K562 (cell line): ENCODE measurements around the gene XRCC5. TPM values are rescaled to one million over a fixed set of nuclear protein-coding genes. Genes with fewer than 3 reads are reported as not detected.

ENCODE experiments used
- ATAC-seq: fragments of 200-7000 bp; cut with Tn5 transposase; 3 replicates; pipeline ENCODE4 v1.9.1; 2020; ENCODE audit warnings: moderate library complexity
- BruUV-seq: library from RNA; stranded (reverse); fragments of 400-500 nt; replicated peaks from 2 replicates; lab custom pipeline; 2021; lab: Mats Ljungman, UMichigan
- CTCF ChIA-PET: fragments of 300-600 bp; formaldehyde crosslinking; extraction: SDS; loops from one replicate; lab custom pipeline; 2021; ENCODE audit warnings: low intra/inter-chr PET ratio; lab: Yijun Ruan, JAX
- POLR2A ChIA-PET: fragments of 300-600, 350-650 bp; sonication (Branson Sonifier 250); formaldehyde crosslinking; extraction: SDS; loops from one replicate; lab custom pipeline; 2021; ENCODE audit warnings: antibody characterized with exemption, inconsistent platforms; lab: Yijun Ruan, JAX
- DNase-seq, 4 experiments: peaks; one replicate each; pipeline versions ENCODE4 v3.0.0 to v3.0.0-alpha.2; 2011 to 2018; ENCODE audit warnings: low spot score in 3 of 4, mixed read lengths in 3 of 4; ENCODE audit errors: extremely low read depth in 1 of 4
- FAIRE-seq: peaks from 2 replicates; lab custom pipeline; 2011; peaks lifted over from hg19 to GRCh38; lab: Jason Lieb, UNC
- H2AFZ ChIP-seq: 2 replicates; pipeline ENCODE4 v1.6.0; 2011; ENCODE audit warnings: low read depth, low read length, control low read depth, inconsistent platforms
- H3K27ac ChIP-seq: fragments of 200-600 bp; 3 replicates; pipeline ENCODE4 v1.8.0; 2011; ENCODE audit warnings: low read depth, mild to moderate bottlenecking, control low read depth, inconsistent platforms, low read length, moderate library complexity, mixed read lengths; ENCODE audit errors: extremely low read depth
- H3K27me3 ChIP-seq, 2 experiments: fragments of 300-600 bp in 1 of 2; 2 replicates in 1 of 2; 3 replicates in 1 of 2; pipeline versions ENCODE4 v1.6.0 to v1.8.0; 2011; ENCODE audit warnings: inconsistent platforms in 2 of 2, low read length in 2 of 2, mild to moderate bottlenecking in 1 of 2, mixed read lengths in 1 of 2, moderate library complexity in 1 of 2; ENCODE audit not compliant: control insufficient read depth in 2 of 2, insufficient read depth in 2 of 2
- H3K36me3 ChIP-seq: fragments of 300-600 bp; 3 replicates; pipeline ENCODE4 v1.8.0; 2011; ENCODE audit warnings: mild to moderate bottlenecking, low read length, inconsistent platforms; ENCODE audit not compliant: control insufficient read depth, insufficient read depth
- H3K4me1 ChIP-seq, 2 experiments: fragments of 200-600 bp in 1 of 2; replicated peaks in 1 of 2; 2 replicates in 1 of 2; 3 replicates in 1 of 2; pipeline versions ENCODE4 v1.5.1 to v1.8.0; 2011; ENCODE audit warnings: inconsistent platforms in 2 of 2, low read length in 2 of 2, mild to moderate bottlenecking in 1 of 2, mixed read lengths in 1 of 2, moderate library complexity in 1 of 2; ENCODE audit not compliant: control insufficient read depth in 2 of 2, insufficient read depth in 2 of 2
- H3K4me2 ChIP-seq: 2 replicates; pipeline ENCODE4 v1.6.1; 2011; ENCODE audit warnings: low read length, control low read depth, inconsistent platforms, mixed read lengths; ENCODE audit not compliant: insufficient read depth
- H3K4me3 ChIP-seq: fragments of 200-600 bp; sonication (generic), shearing (Covaris generic); 2 replicates; pipeline ENCODE4 v1.5.1; 2016; ENCODE audit warnings: control low read depth, inconsistent platforms
- H3K79me2 ChIP-seq: fragments of 200-600 bp; 3 replicates; pipeline ENCODE4 v1.8.0; 2011; ENCODE audit warnings: low read length, inconsistent platforms; ENCODE audit not compliant: control insufficient read depth, insufficient read depth
- H3K9ac ChIP-seq, 2 experiments: 2 replicates each; pipeline versions ENCODE4 v1.6.0 to v1.6.1; 2011; ENCODE audit warnings: low read depth in 2 of 2, low read length in 2 of 2, control low read depth in 1 of 2, inconsistent platforms in 1 of 2, mild to moderate bottlenecking in 1 of 2, mixed read lengths in 1 of 2; ENCODE audit not compliant: insufficient read depth in 1 of 2
- H3K9me1 ChIP-seq: one replicate; pipeline ENCODE4 v1.6.0; 2011; ENCODE audit warnings: inconsistent platforms, mild to moderate bottlenecking, low read length, moderate library complexity; ENCODE audit not compliant: control insufficient read depth, insufficient read depth
- H3K9me3 ChIP-seq: replicated peaks from 2 replicates; pipeline ENCODE4 v1.5.1; 2011; ENCODE audit warnings: low read depth, low read length, inconsistent platforms; ENCODE audit not compliant: control insufficient read depth, insufficient read depth
- H4K20me1 ChIP-seq: replicated peaks from 2 replicates; pipeline ENCODE4 v1.6.1; 2011; ENCODE audit warnings: low read length, inconsistent platforms, mixed read lengths; ENCODE audit not compliant: control insufficient read depth, insufficient read depth
- BRF1 ChIP-seq: IDR thresholded peaks from 3 replicates; pipeline ENCODE4 v1.6.1; 2011; ENCODE audit warnings: borderline replicate concordance, mild to moderate bottlenecking; ENCODE audit not compliant: insufficient read length; ENCODE audit errors: extremely low read depth
- FOXA3 ChIP-seq, 2 experiments: fragments of 450-650 bp in 1 of 2; sonication (generic) in 1 of 2; formaldehyde crosslinking; IDR thresholded peaks in 1 of 2; conservative IDR thresholded peaks in 1 of 2; 2 replicates each; pipeline versions ENCODE4 v1.4.0 to v1.8.0; 2020 to 2022; ENCODE audit warnings: mild to moderate bottlenecking in 2 of 2, missing genetic modification reagents in 1 of 2
- HNRNPH1 ChIP-seq: fragments of 200-400 bp; formaldehyde crosslinking; optimal IDR thresholded peaks from 2 replicates; pipeline ENCODE3; 2017; ENCODE audit warnings: low read depth, mild to moderate bottlenecking, low read length, moderate library complexity
- HNRNPLL ChIP-seq: fragments of 200-400 bp; formaldehyde crosslinking; IDR thresholded peaks from 2 replicates; pipeline ENCODE4 v1.6.1; 2017; ENCODE audit warnings: low read length, low read depth, mild to moderate bottlenecking; ENCODE audit not compliant: poor library complexity, severe bottlenecking
- KLF13 ChIP-seq: fragments of 450-650 bp; IDR thresholded peaks from 2 replicates; pipeline ENCODE4 v1.6.1; 2016; ENCODE audit warnings: missing genetic modification characterization, low read depth, mild to moderate bottlenecking, missing compliant biosample characterization, moderate library complexity, borderline replicate concordance
- MYBL2 ChIP-seq, 2 experiments: fragments of 450-650 bp in 1 of 2; sonication (generic) in 1 of 2; formaldehyde crosslinking in 1 of 2; IDR thresholded peaks; 2 replicates each; pipeline versions ENCODE4 v1.6.1 to v1.8.1; 2017 to 2022; ENCODE audit warnings: borderline replicate concordance in 1 of 2, inconsistent platforms in 1 of 2, low read depth in 1 of 2, mild to moderate bottlenecking in 1 of 2, missing genetic modification reagents in 1 of 2, moderate library complexity in 1 of 2
- NR1H2 ChIP-seq: sonication (generic); formaldehyde crosslinking; IDR thresholded peaks from 2 replicates; pipeline ENCODE4 v1.4.0; 2020; ENCODE audit warnings: mild to moderate bottlenecking, missing genetic modification reagents
- PHF8 ChIP-seq: fragments of 200-600 bp; sonication (generic); IDR thresholded peaks from 2 replicates; pipeline ENCODE4 v1.6.1; 2012; ENCODE audit warnings: mixed run types, mild to moderate bottlenecking, inconsistent platforms, low read length, moderate library complexity, borderline replicate concordance
- PPARD ChIP-seq: fragments of 250-450 bp; sonication (Bioruptor Pico); IDR thresholded peaks from 2 replicates; pipeline ENCODE4 v1.8.0; 2022; ENCODE audit warnings: inconsistent platforms, mild to moderate bottlenecking, moderate library complexity
- PURB ChIP-seq: sonication (generic); formaldehyde crosslinking; IDR thresholded peaks from 2 replicates; pipeline ENCODE4 v1.9.0; 2021; ENCODE audit warnings: low read depth, mild to moderate bottlenecking, missing genetic modification reagents
- RNF2 ChIP-seq: sonication (generic); IDR thresholded peaks from 2 replicates; pipeline ENCODE4 v1.6.1; 2016
- RUNX1 ChIP-seq: sonication (generic); IDR thresholded peaks from 2 replicates; pipeline ENCODE4 v1.6.1; 2016; ENCODE audit warnings: antibody characterized with exemption, low read depth
- SMAD4 ChIP-seq: fragments of 250-450 bp; sonication (Bioruptor Pico); conservative IDR thresholded peaks from 2 replicates; pipeline ENCODE4 v1.8.0; 2021; ENCODE audit warnings: inconsistent platforms, mild to moderate bottlenecking, moderate library complexity
- ZNF3 ChIP-seq: fragments of 250-450 bp; sonication (Bioruptor Pico); IDR thresholded peaks from 2 replicates; pipeline ENCODE4 v1.5.0; 2021; ENCODE audit warnings: mild to moderate bottlenecking, moderate library complexity
- WGBS: fragments of 100-300 bp; shearing (Covaris generic); methylation state at CpG from one replicate; pipeline ENCODE4 v1.1.6; 2016; ENCODE audit warnings: low coverage, mixed read lengths; ENCODE audit not compliant: insufficient coverage; ENCODE audit errors: missing lambda C conversion rate; 5-methylcytosine and 5-hydroxymethylcytosine counted together
- in situ Hi-C: fragments of 300-500 bp; cut with MboI; formaldehyde crosslinking; loops from 4 replicates; pipeline ENCODE4 v1.15.0; 2018; ENCODE audit warnings: inconsistent platforms, mixed read lengths
- intact Hi-C: fragments of 100-400 bp; cut with micrococcal nuclease; formaldehyde crosslinking; loops from 2 replicates; pipeline ENCODE4 v1.14.2; 2022
- polyA plus RNA-seq, 8 experiments: library from polyadenylated mRNA; depleted of rRNA in 4 of 8; stranded (reverse) in 5 of 8; unstranded in 3 of 8; fragments of >200 nt; fragmentation: Nextera tagmentation in 2 of 8; fragmentation: Illumina TruSeq in 1 of 8; extraction: Ambion mirVana in 2 of 8; extraction: Trizol in 1 of 8; gene quantifications; 2 replicates each; pipeline versions ENCODE4 v1.2.1 to v1.2.3, GENCODE V29; 2011 to 2014; ENCODE audit warnings: inconsistent platforms in 1 of 8, missing spikeins in 1 of 8
- total RNA-seq, 7 experiments: library from RNA; depleted of rRNA in 6 of 7; stranded (reverse); fragments of >200 nt in 6 of 7; fragmentation: Illumina TruSeq in 2 of 7; extraction: Trizol in 2 of 7; gene quantifications; 2 replicates each; pipeline versions ENCODE4 v1.2.1 to v1.2.3, GENCODE V29; 2011 to 2021; ENCODE audit warnings: low replicate concordance in 1 of 7
- TF ChIP-seq, protein P1 (sequence below): fragments of 450-650 bp; formaldehyde crosslinking; IDR thresholded peaks from 2 replicates; pipeline ENCODE4 v1.4.0; 2022; ENCODE audit warnings: missing genetic modification characterization
- TF ChIP-seq, protein P2 (sequence below): IDR thresholded peaks from 2 replicates; pipeline ENCODE4 v1.6.1; 2011; ENCODE audit warnings: borderline replicate concordance, low read depth, mild to moderate bottlenecking, moderate library complexity, low read length; ENCODE audit not compliant: insufficient read depth, poor library complexity, severe bottlenecking

The XRCC5 gene
- total and polyA plus RNA-seq, 9 of the 15 experiments (the other 6 are each of a cell fraction or from before 2014, with no cell fraction given), result 168 to 551 (median 297) TPM

DNA sequence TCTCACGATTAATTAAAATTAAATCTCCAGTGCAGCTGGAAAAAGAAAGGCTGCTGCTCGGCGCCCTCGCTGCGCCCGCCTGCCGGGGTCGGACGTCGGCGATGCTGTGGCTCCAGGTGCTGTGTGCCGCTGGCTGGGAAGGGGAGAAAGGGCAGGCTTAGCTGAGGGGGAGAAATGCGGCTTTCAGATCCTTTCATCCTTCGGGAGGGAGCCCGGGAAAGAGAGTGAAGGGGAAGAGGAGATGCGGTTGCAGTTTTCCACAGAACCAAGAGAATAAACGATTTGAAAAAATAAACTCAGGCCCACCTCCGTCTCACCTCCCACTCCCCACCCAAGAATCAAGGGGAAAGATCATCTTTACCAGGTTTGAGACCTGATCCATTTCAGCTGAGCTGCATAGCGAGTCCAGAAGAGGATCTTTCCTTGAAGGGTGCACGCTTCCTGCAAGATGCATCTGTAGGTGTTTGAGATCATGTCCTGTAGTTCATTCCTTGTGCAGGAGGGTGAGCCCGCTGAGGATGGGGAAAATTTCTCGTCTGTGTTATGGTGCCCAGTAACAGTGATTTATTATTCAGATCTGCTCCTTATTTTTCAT lies 26.9 kb upstream of the XRCC5 start (continued):
- no peak for TF ChIP-seq PPARD (CRISPR knock-in tag)
- TF ChIP-seq PURB (CRISPR knock-in tag), result no peak
- TF ChIP-seq HNRNPH1, result no peak
- no peak for TF ChIP-seq RUNX1
- TF ChIP-seq PHF8, result no peak
- TF ChIP-seq SMAD4 (CRISPR knock-in tag), result no peak

DNA sequence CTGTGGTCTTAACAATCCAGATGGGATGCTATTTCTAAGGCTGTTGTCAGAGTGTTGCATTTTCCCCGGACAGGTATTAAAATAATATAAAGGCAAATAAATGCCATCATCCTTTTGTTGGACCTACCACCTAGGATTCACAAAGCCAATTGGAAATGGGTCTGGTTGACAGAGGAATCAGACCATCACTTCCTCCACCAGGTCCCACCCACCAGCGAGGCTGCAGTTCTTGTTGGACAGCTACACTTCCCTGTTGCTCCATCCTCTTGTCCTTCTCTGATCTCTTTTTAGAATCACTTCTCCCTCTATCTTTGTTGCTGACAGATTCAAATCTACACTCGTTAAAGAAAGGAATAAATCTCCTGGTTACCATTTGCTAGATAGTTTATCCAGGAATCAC lies 26.3 kb upstream of the XRCC5 start:
- POLR2A ChIA-PET, result no interaction called here

More for the DNA sequence above, 26.3 kb upstream of the XRCC5 start:
- no TSS peak for BruUV-seq
- peaks cover 10% of the 10 kb centered on the region in 2 experiments; a peak in 4 of 5 replicates for H3K4me1 ChIP-seq
- H4K20me1 ChIP-seq, result no peaks in the 10 kb centered on the region
- H3K4me3 ChIP-seq, result no peak overlapping the region
- intact Hi-C loops, result no loop called here
- H3K79me2 ChIP-seq, result no peaks in the 10 kb centered on the region
- in situ Hi-C loops, result no loop called here
- no peaks in the 10 kb centered on the region for H3K9me1 ChIP-seq
- no peak overlapping the region for H3K27ac ChIP-seq
- H3K4me2 ChIP-seq, result no peak overlapping the region
- WGBS, result 28% methylated on average over 3 of the region's 3 CpGs
- no peaks in the 10 kb centered on the region for H3K9me3 ChIP-seq
- CTCF ChIA-PET, result no interaction called here
- no peaks in the 10 kb centered on the region for H3K36me3 ChIP-seq
- TF ChIP-seq ZNF3 (CRISPR knock-in tag) (no peak), FOXA3 (CRISPR knock-in tag; conservative IDR thresholded peaks at IDR 0.05 in 1 of 2, IDR thresholded peaks at IDR 0.05 in 1 of 2) (no peak), KLF13 (tag) (no peak), MYBL2 (IDR thresholded peaks at IDR 0.05; ENCODE audit: low read depth) (no peak), MYBL2 (CRISPR knock-in tag; IDR thresholded peaks at IDR 0.05; ENCODE audit: borderline replicate concordance) (no peak), HNRNPLL (no peak), RNF2 (no peak), BRF1 (no peak), NR1H2 (CRISPR knock-in tag) (no peak)
- TF ChIP-seq, protein P1, sequence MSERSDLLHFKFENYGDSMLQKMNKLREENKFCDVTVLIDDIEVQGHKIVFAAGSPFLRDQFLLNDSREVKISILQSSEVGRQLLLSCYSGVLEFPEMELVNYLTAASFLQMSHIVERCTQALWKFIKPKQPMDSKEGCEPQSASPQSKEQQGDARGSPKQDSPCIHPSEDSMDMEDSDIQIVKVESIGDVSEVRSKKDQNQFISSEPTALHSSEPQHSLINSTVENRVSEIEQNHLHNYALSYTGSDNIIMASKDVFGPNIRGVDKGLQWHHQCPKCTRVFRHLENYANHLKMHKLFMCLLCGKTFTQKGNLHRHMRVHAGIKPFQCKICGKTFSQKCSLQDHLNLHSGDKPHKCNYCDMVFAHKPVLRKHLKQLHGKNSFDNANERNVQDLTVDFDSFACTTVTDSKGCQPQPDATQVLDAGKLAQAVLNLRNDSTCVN (CRISPR knock-in tag), result no peak
- TF ChIP-seq, protein P2, sequence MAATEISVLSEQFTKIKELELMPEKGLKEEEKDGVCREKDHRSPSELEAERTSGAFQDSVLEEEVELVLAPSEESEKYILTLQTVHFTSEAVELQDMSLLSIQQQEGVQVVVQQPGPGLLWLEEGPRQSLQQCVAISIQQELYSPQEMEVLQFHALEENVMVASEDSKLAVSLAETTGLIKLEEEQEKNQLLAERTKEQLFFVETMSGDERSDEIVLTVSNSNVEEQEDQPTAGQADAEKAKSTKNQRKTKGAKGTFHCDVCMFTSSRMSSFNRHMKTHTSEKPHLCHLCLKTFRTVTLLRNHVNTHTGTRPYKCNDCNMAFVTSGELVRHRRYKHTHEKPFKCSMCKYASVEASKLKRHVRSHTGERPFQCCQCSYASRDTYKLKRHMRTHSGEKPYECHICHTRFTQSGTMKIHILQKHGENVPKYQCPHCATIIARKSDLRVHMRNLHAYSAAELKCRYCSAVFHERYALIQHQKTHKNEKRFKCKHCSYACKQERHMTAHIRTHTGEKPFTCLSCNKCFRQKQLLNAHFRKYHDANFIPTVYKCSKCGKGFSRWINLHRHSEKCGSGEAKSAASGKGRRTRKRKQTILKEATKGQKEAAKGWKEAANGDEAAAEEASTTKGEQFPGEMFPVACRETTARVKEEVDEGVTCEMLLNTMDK, result no peak
- no peak for FAIRE-seq
- H3K27me3 ChIP-seq, result no peaks in the 10 kb centered on the region
- ATAC-seq, result no peak
- DNase-seq, result no peak
- H3K9ac ChIP-seq, result no peak overlapping the region
- no peak overlapping the region for H2AFZ ChIP-seq
